DOHH2 (cell line): Measurements from ENCODE around the gene GAS7.

Source experiments
- H3F3A ChIP-seq: fragments of 200-600 bp; sonication (generic), shearing (Covaris generic); 2 replicates; pipeline ENCODE4 v1.6.0; 2016; ENCODE audit warnings: antibody characterized with exemption, mild to moderate bottlenecking; ENCODE audit not compliant: control insufficient read depth, insufficient read depth
- H3K27ac ChIP-seq: fragments of 200-600 bp; sonication (generic); 2 replicates; pipeline ENCODE4 v1.5.1; 2014; ENCODE audit warnings: low read depth, mild to moderate bottlenecking, low read length, moderate library complexity
- H3K27me3 ChIP-seq: fragments of 200-600 bp; sonication (generic); 2 replicates; pipeline ENCODE4 v1.6.1; 2014; ENCODE audit warnings: mild to moderate bottlenecking, low read length, mixed read lengths; ENCODE audit not compliant: control insufficient read depth
- H3K36me3 ChIP-seq: fragments of 200-600 bp; sonication (generic); 2 replicates; pipeline ENCODE4 v1.6.1; 2014; ENCODE audit warnings: mild to moderate bottlenecking, low read length, moderate library complexity, mixed read lengths; ENCODE audit not compliant: control insufficient read depth
- H3K4me1 ChIP-seq: fragments of 200-600 bp; sonication (generic); 2 replicates; pipeline ENCODE4 v1.6.1; 2014; ENCODE audit warnings: mild to moderate bottlenecking, low read length, mixed read lengths; ENCODE audit not compliant: control insufficient read depth
- H3K4me2 ChIP-seq: fragments of 200-600 bp; sonication (generic); 2 replicates; pipeline ENCODE4 v1.6.0; 2014; ENCODE audit warnings: mild to moderate bottlenecking, low read length, moderate library complexity
- H3K4me3 ChIP-seq: fragments of 200-600 bp; sonication (generic); 2 replicates; pipeline ENCODE4 v1.5.1; 2014; ENCODE audit warnings: mild to moderate bottlenecking, low read length, mixed read lengths
- H3K79me2 ChIP-seq: fragments of 200-600 bp; sonication (generic); 2 replicates; pipeline ENCODE4 v1.6.1; 2014; ENCODE audit warnings: mild to moderate bottlenecking, low read length, mixed read lengths; ENCODE audit not compliant: control insufficient read depth
- H3K9me2 ChIP-seq: fragments of 200-600 bp; sonication (generic); replicated peaks from 2 replicates; pipeline ENCODE4 v1.6.1; 2014; ENCODE audit warnings: mild to moderate bottlenecking, low read length, mixed read lengths; ENCODE audit not compliant: control insufficient read depth
- H3K9me3 ChIP-seq: fragments of 200-600 bp; sonication (generic); 2 replicates; pipeline ENCODE4 v1.6.1; 2014; ENCODE audit warnings: antibody characterized with exemption, low read length, mixed read lengths; ENCODE audit not compliant: control insufficient read depth, insufficient read depth
- H4K20me1 ChIP-seq: fragments of 200-600 bp; sonication (generic); 2 replicates; pipeline ENCODE4 v1.6.0; 2014; ENCODE audit warnings: low read depth, mild to moderate bottlenecking, antibody characterized with exemption, low read length, moderate library complexity; ENCODE audit not compliant: control insufficient read depth, insufficient read depth
- EZH2phosphoT487 ChIP-seq: fragments of 200-600 bp; sonication (generic); IDR thresholded peaks from 2 replicates; pipeline ENCODE4 v1.6.1; 2017; ENCODE audit warnings: borderline replicate concordance, mild to moderate bottlenecking, antibody characterized with exemption, low read length, moderate library complexity, mixed read lengths
- TF ChIP-seq, protein P1 (sequence below): fragments of 200-600 bp; sonication (generic); IDR thresholded peaks from one replicate; pipeline ENCODE4 v1.5.1; 2014; ENCODE audit warnings: antibody characterized with exemption, mild to moderate bottlenecking, low read depth, low read length; ENCODE audit not compliant: poor library complexity, severe bottlenecking

GAS7 gene

DNA sequence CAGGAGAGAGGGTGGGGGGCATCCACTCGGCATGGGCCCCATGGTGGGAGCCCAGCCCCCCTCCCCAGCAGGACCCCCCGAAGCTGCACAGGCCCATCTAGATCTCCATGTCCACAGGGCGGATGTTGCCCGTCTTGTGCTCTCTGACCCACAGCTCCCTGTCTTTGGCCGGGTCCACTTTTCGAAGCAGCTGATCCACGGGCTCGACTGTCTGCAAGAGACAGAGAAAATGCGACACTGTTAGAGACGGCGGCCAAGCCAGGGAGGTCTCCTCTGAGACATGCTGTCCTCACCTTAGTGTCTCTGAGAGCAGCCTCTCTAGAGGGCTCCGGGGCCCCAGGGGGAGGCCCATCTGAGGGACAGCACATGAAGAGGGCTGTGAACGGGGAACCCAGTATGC lies 281.3 kb downstream of the GAS7 start:
- no peaks in the 10 kb centered on the region for H3K36me3 ChIP-seq
- no peaks in the 10 kb centered on the region for H3K9me2 ChIP-seq

DNA sequence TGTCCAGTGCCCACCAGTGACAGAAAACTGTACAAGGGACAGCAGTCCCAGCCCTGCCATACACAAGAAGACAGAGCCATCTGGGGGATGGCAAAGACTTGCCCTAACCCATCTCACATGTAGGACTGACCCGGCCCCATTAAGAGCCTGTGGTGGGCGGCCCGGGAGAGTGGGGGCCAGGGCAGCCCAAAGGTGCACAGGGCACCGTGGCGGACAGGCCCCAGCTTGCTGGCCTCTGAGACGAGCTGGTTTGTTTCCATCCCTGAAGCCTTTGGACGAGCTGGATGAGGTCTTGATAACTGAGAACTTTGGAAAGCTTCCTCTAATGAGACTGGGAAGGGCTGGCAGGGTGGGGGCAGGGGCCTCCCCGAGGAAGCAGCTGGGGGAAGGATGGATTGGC lies 282.3 kb downstream of the GAS7 start:
- Histone ChIP-seq H3K4me1 (no peaks in the 10 kb centered on the region), H3K27me3 (no peaks in the 10 kb centered on the region), H3K36me3 (no peaks in the 10 kb centered on the region), H3F3A (no peaks in the 10 kb centered on the region), H4K20me1 (no peaks in the 10 kb centered on the region), H3K27ac (no peak overlapping the region), H3K79me2 (no peaks in the 10 kb centered on the region), H3K4me3 (no peak overlapping the region), H3K9me2 (no peaks in the 10 kb centered on the region), H3K4me2 (no peak overlapping the region), H3K9me3 (no peaks in the 10 kb centered on the region)
- no peak for TF ChIP-seq EZH2phosphoT487
- TF ChIP-seq, protein P1, sequence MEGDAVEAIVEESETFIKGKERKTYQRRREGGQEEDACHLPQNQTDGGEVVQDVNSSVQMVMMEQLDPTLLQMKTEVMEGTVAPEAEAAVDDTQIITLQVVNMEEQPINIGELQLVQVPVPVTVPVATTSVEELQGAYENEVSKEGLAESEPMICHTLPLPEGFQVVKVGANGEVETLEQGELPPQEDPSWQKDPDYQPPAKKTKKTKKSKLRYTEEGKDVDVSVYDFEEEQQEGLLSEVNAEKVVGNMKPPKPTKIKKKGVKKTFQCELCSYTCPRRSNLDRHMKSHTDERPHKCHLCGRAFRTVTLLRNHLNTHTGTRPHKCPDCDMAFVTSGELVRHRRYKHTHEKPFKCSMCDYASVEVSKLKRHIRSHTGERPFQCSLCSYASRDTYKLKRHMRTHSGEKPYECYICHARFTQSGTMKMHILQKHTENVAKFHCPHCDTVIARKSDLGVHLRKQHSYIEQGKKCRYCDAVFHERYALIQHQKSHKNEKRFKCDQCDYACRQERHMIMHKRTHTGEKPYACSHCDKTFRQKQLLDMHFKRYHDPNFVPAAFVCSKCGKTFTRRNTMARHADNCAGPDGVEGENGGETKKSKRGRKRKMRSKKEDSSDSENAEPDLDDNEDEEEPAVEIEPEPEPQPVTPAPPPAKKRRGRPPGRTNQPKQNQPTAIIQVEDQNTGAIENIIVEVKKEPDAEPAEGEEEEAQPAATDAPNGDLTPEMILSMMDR = no peak

More for the DNA sequence above, 281.3 kb downstream of the GAS7 start:
- no peaks in the 10 kb centered on the region for H3K27me3 ChIP-seq
- no peak overlapping the region for H3K27ac ChIP-seq
- no peaks in the 10 kb centered on the region for H3F3A ChIP-seq
- no peaks in the 10 kb centered on the region for H4K20me1 ChIP-seq
- H3K4me2 ChIP-seq = no peak overlapping the region
- no peaks in the 10 kb centered on the region for H3K9me3 ChIP-seq
- no peaks in the 10 kb centered on the region for H3K4me1 ChIP-seq
- H3K79me2 ChIP-seq = no peaks in the 10 kb centered on the region
- no peak overlapping the region for H3K4me3 ChIP-seq
- no peak for TF ChIP-seq EZH2phosphoT487
- TF ChIP-seq, protein P1 = no peak

DNA sequence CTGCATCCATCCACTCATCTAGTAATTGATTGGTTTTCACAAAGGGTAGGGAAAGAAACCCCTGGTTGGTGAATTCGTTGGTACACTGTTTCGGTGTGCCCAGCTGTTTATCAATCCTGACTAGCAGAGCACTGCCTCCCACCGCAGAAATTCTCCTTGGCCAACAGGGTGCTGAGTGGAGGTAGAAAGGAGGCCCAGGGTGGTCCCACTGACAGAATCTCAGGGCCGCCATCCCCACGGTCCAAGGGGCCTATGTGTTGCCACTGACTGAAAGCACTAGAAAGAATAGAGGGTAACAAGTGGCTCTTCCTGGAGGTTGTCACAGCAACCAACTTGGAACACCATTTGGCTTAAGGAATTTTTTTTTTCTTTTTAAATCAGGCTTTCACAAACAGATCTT lies 284.9 kb downstream of the GAS7 start:
- Histone ChIP-seq H3K79me2 (no peaks in the 10 kb centered on the region), H3K27ac (no peak overlapping the region), H3K36me3 (no peaks in the 10 kb centered on the region), H3K9me2 (no peaks in the 10 kb centered on the region), H3K27me3 (no peaks in the 10 kb centered on the region), H3K4me1 (no peaks in the 10 kb centered on the region), H3K9me3 (no peaks in the 10 kb centered on the region), H3K4me3 (no peak overlapping the region), H3F3A (no peaks in the 10 kb centered on the region), H3K4me2 (no peak overlapping the region), H4K20me1 (no peaks in the 10 kb centered on the region)
- no peak for TF ChIP-seq EZH2phosphoT487
- TF ChIP-seq, protein P1 = no peak
